ENCODE data around the gene ABHD17C.

Gene ABHD17C

GRCh38 chr15:80796407-80796806 lies 101.3 kb downstream of the ABHD17C start:
- H3K9me3 ChIP-seq (ENCODE audit: control insufficient read depth, low read length): no peaks in the 10 kb centered on the region
- no peak overlapping the region for H2AFZ ChIP-seq
- H3K9ac ChIP-seq: no peak overlapping the region
- H3K27me3 ChIP-seq (ENCODE audit: control insufficient read depth, insufficient read depth, low read length): no peaks in the 10 kb centered on the region
- H3K4me2 ChIP-seq (ENCODE audit: low read length): no peak overlapping the region
- H3K36me3 ChIP-seq (ENCODE audit: control insufficient read depth, insufficient read depth, low read length): no peaks in the 10 kb centered on the region
- H3K4me1 ChIP-seq: peaks cover 6% of the 10 kb centered on the region
- no peak for TF ChIP-seq CTCF (IDR thresholded peaks at IDR 0.05)
- no peaks in the 10 kb centered on the region for H3K79me2 ChIP-seq
- no peak overlapping the region for H3K4me3 ChIP-seq (ENCODE audit: low read depth, low read length)
- H3K27ac ChIP-seq: no peak overlapping the region

- Histone ChIP-seq H3K79me2 (no peaks in the 10 kb centered on the region), H3K36me3 (ENCODE audit: control insufficient read depth, insufficient read depth, low read length) (no peaks in the 10 kb centered on the region), H3K27ac (no peak overlapping the region), H3K4me2 (ENCODE audit: low read length) (no peak overlapping the region), H3K4me3 (ENCODE audit: low read depth, low read length) (no peak overlapping the region), H3K9ac (no peak overlapping the region), H3K4me1 (peaks cover 6% of the 10 kb centered on the region), H3K9me3 (ENCODE audit: control insufficient read depth, low read length) (no peaks in the 10 kb centered on the region), H3K27me3 (ENCODE audit: control insufficient read depth, insufficient read depth, low read length) (no peaks in the 10 kb centered on the region), H2AFZ (no peak overlapping the region)
- TF ChIP-seq CTCF (IDR thresholded peaks at IDR 0.05): no peak
These were observed 103.8 kb downstream of the ABHD17C start for GRCh38 chr15:80798911-80799310.

- TF ChIP-seq CTCF (IDR thresholded peaks at IDR 0.05): no peak
- H3K4me1 ChIP-seq: peaks cover 6% of the 10 kb centered on the region
These were observed 105.0 kb downstream of the ABHD17C start for GRCh38 chr15:80800067-80800466.

GRCh38 chr15:80801891-80802680 lies 107.0 kb downstream of the ABHD17C start:
- Histone ChIP-seq H3K79me2 (no peaks in the 10 kb centered on the region), H3K4me1 (peaks cover 6% of the 10 kb centered on the region), H3K9ac (no peak overlapping the region), H3K36me3 (ENCODE audit: control insufficient read depth, insufficient read depth, low read length) (no peaks in the 10 kb centered on the region), H3K4me2 (ENCODE audit: low read length) (no peak overlapping the region), H3K4me3 (ENCODE audit: low read depth, low read length) (no peak overlapping the region), H3K9me3 (ENCODE audit: control insufficient read depth, low read length) (no peaks in the 10 kb centered on the region), H3K27me3 (ENCODE audit: control insufficient read depth, insufficient read depth, low read length) (no peaks in the 10 kb centered on the region), H3K27ac (no peak overlapping the region), H2AFZ (no peak overlapping the region)
- no peak for TF ChIP-seq CTCF (IDR thresholded peaks at IDR 0.05)

More at GRCh38 chr15:80800067-80800466, 105.0 kb downstream of the ABHD17C start:
- Histone ChIP-seq H3K9ac (no peak overlapping the region), H3K4me2 (ENCODE audit: low read length) (no peak overlapping the region), H3K4me3 (ENCODE audit: low read depth, low read length) (no peak overlapping the region), H3K79me2 (no peaks in the 10 kb centered on the region), H3K9me3 (ENCODE audit: control insufficient read depth, low read length) (no peaks in the 10 kb centered on the region), H3K27me3 (ENCODE audit: control insufficient read depth, insufficient read depth, low read length) (no peaks in the 10 kb centered on the region), H3K27ac (no peak overlapping the region), H2AFZ (no peak overlapping the region), H3K36me3 (ENCODE audit: control insufficient read depth, insufficient read depth, low read length) (no peaks in the 10 kb centered on the region)
